GM12891 (cell line): ENCODE data around the gene AKIRIN2.

Experiments
- POLR2A ChIP-seq: IDR thresholded peaks from 2 replicates; pipeline ENCODE4 v1.6.1; 2011; ENCODE audit warnings: low read depth, low read length, control low read depth
- POLR2AphosphoS5 ChIP-seq: IDR thresholded peaks from 2 replicates; pipeline ENCODE4 v1.6.1; 2011; ENCODE audit warnings: low read depth, low read length, control low read depth

GRCh38 chr6:87630746-87631145 is 71.3 kb downstream of the AKIRIN2 start:
- TF ChIP-seq POLR2A (no peak), POLR2AphosphoS5 (no peak)
